GM21515 (cell line): ENCODE data around the gene PHC2.
"Not testable (repeated sequence)": the region's sequence is repeated elsewhere in the genome, so short reads cannot be mapped to it uniquely, and the experiment has no call there.

Source experiments
- ATAC-seq: cut with Tn5 transposase; IDR thresholded peaks from one replicate; pipeline ENCODE4 v1.9.1; 2021; ENCODE audit not compliant: unreplicated experiment

PHC2 gene

GRCh38 chr1:33319186-33319948, 111.5 kb downstream of the PHC2 start:
- no peak for ATAC-seq

GRCh38 chr1:33317946-33318345, 112.9 kb downstream of the PHC2 start:
- ATAC-seq, result no peak

GRCh38 chr1:33317354-33317753, 113.5 kb downstream of the PHC2 start:
- no peak for ATAC-seq

GRCh38 chr1:33316601-33317000, 114.3 kb downstream of the PHC2 start:
- ATAC-seq, result no peak

- ATAC-seq, result no peak
Observed at GRCh38 chr1:33314416-33314815, 116.5 kb downstream of the PHC2 start.

DNA sequence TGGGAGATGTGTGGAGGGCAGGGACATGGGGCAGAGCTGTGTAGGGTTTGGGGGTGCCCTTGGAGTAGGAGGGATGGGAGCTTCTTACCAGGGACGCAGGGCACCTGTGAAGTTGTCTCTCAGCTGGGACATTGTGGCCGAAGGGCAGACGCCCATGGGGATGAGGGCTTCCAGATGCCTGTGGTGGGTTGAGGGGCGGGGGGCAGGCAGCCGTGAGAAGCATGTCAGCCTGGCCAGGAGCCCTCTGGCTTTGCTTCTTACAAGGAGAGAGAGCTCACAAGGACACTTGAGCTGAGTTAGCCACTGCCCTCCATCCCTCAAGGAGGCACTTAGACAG, 118.5 kb downstream of the PHC2 start:
- no peak for ATAC-seq

DNA sequence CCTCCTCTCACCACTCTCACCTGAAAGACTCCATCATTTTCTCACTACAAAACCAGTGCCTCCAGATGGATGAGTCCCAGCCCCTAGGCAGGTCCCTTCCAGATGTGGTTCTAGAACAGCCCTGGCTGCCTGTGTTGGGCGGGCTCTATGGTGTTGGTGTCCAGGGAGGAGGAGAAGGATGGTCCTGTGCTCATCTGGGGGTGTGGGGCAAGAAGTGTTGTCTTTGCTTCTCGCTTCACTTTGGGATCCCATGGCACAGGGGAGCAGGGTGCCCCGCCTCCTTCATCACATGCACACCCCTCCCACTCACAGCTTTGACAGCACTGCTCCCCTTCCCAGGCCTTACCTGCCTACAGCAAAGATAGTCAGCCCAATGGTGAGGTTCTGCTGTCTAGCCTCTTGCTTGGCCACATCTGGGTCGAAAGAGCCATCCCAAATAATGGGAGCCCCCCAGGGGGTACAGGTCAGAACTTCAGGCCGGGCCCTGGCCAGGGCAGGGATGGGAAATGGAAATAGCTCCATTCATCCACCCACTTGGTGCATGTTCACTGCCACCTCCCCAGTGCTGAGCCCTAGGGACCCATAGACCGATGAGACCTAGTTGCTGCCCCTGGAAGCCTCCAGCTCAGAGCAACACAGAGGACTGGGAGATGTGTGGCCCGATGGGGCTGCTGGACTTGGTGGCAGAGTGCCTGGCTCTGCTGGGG, 119.0 kb downstream of the PHC2 start:
- no peak for ATAC-seq

GRCh38 chr1:33310702-33311101, 120.2 kb downstream of the PHC2 start:
- no peak for ATAC-seq

- not testable (repeated sequence) for ATAC-seq
Observed at GRCh38 chr1:33309351-33309750, 121.5 kb downstream of the PHC2 start.

- ATAC-seq, result no peak
Observed at GRCh38 chr1:33307494-33307864, 123.4 kb downstream of the PHC2 start.

DNA sequence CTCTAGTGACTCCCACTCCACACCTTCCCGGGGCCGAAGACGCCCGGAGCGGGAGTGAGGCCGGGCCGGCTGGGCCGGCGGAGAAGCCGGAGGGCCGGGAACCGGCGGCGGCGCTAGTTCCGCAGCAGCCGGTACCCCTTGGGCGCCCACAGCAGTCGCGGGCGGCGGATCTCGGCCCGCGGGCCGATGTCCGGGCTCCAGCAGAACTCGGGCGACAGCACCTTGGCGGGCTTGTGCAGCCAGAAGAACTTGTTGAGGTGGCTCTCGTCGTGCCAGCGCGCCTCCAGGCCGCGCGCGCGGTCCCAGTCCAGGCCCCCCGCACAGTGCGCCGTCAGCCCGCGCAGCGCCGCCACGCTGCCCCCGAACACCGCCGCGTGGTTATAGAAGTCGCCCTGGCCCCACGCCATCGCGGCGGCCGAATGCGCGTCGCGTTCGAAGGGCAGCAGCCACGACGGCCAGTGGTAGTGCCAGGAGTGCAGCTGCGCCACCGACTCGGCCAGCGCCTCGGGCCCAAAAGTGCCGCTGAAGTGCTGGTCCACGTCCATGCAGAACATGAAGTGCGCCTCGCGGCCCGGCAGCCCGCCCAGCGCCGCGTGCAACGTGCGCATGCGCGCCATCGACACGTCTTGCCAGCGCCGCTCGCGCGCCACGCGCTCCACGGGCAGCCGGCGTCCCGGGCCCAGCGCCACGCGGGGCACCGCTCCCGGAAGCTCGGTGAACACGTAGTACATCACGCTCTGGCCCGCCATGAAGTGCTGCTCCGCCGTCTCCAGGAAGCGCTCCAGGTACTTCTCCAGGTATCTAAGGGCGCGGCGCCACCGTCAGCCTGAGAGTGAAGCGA, 124.0 kb downstream of the PHC2 start:
- no peak for ATAC-seq

GRCh38 chr1:33305816-33306652, 124.9 kb downstream of the PHC2 start:
- no peak for ATAC-seq

DNA sequence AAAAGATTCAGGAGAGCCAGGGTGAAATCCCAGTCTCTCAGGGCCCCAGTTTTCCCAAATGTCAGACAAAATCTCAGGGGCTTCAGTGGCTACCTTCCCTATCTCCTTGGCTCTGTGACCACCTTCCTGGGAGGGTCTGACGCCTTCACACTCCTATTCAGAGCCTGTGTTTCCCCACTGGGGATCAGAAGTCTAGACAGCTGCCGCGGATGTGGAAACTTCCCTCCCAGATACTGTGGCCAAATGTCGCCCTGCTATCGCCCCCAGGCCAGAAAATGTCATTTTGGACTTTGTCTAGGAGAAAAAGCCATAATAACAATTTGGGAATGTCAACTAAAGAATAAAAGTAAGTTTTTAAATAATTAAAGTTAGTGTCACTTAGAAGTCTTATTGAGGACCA, 125.9 kb downstream of the PHC2 start:
- no peak for ATAC-seq

- ATAC-seq, result no peak
Observed at GRCh38 chr1:33302325-33302724, 128.6 kb downstream of the PHC2 start.

- no peak for ATAC-seq
Observed at GRCh38 chr1:33301273-33301984, 129.5 kb downstream of the PHC2 start.

DNA sequence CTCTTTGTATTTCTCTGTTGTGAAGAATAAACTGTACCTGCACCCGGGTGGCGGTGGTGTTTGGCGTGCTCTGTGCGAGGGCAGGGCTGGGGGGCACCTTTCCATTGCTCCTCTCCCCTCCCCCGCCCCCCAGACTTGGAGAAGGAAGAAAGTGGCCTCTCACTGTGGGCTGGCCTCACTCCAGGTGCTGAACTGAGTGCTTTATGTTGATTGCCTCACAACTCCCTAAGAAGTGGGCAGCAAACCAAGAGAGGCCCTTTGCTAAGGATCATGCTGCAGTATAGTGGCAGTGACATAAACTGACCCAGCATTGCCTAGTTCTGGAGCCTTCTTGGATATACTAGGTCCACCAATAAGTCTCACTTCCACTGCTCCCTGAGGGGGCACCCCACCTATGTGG, 130.2 kb downstream of the PHC2 start:
- ATAC-seq, result no peak

DNA sequence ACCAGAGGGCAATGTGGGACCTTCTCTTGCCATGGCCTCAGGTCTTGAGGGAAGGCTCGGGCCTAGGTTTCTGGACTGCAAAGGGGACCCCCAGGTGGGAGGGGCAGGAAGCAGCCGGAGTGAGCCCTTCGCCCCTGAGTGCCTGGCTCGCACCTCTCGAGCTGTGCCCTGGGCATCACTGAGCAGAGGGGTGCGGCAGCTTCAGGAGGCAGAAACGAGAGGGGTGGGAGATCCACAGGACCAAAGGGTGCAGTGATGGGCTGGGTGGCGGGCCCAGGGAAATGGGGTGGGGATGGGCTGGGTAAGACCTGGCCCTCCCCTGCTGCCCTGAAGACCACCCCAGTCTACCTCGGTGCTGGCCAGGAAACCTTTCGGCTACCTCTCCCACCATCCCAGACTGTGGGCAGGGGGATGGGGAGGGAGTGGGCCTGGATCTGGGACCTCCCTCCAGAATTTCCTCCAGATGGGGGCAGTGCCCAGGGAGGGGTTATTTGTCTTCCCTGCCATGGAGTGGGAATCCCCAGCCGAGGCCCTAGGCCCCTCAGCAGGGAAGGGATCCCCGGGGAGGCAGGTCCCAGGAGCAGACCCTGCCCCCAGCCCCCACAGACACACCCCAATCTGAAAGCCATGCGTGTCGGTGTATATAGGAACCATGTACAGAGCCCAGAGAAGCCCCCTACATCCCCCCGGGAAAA, 131.3 kb downstream of the PHC2 start:
- ATAC-seq, result no peak

GRCh38 chr1:33298623-33299277, 132.1 kb downstream of the PHC2 start:
- no peak for ATAC-seq

GRCh38 chr1:33297911-33298622, 132.8 kb downstream of the PHC2 start:
- no peak for ATAC-seq
